ENCODE measurements around the gene NCEH1.

Gene NCEH1

DNA sequence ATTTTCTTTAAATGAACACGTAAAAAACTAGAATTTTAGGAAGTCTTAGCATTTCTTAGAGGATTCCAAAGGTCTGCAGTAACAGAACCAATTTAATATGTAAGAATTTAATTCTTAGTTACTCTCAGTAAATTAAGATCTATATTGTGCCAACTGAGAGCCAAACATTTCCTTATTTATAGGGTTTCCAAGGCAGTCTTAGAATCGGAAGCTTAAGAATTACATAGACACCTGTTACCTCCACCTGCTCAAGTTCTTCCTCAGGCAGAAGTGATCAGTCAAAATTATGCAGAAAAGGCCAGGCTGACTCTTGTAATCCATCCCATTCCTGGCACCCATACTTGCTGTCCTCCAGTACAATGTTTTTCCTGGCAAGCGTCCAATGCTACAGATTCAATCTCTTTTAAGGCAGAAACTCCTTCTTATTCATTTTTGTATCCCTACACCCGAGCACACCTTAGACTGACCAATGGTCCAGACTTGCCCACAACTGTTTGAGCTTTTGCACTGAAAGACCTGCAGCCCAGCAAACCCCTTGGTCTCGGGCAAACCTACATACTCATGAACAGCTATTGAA lies 64.3 kb downstream of the NCEH1 start:
- no peak for DNase-seq (ENCODE audit: low read depth)

GRCh38 chr3:172644258-172644657 lies 66.6 kb downstream of the NCEH1 start:
- no peak for DNase-seq (ENCODE audit: low read depth)

DNA sequence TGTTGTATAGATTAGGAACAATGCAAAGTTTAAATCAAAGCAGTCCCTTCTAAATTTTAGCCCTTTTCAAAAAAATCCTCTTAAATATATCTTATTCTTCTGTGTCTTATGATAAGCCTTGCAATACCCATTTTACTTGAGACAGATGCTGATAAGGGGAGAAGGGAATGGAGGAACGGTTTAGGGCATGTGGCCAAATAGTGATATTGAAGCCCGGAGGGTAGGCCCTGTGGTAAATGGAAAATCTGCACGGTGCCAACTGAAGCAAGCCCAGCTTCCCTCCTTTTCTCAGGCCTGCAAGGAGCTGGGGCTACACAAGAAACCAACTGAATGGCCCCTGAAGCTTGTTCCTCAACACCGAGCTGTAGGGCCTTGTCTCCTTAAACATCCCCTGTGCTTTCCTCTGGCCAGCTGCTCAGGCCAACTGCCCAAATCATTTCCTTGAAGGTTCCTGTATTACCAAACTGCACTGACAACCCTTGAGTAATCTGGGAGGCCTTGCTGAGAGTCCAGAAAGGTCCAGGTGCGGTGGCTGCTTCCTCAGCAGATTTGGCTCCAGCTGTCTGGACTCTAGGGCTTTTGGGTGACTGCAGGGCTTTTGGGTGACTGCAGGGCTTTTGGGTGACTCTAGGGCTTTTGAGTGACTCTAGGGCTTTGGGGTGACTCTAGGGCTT lies 67.2 kb downstream of the NCEH1 start:
- no peak for DNase-seq (ENCODE audit: low read depth)

DNA sequence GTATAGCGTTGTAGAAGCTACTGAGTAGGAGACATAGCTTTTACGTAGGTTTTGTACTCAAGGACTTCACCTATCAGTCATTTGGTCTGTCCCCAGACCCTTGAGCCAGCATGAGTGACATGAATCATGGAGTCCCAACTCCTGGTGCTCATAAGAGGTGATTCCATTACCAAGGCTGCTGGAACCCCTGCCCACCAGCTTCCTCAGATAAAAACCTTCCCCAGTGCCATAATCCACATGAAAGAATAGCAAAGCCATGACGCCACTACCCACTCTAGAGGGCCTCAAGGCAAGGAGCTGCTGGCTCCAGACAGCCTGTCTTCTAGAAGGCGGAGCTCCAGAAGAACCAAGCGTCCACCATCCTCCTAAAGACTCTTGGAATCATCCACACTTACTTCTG lies 69.6 kb downstream of the NCEH1 start:
- no peak for DNase-seq (ENCODE audit: low read depth)

GRCh38 chr3:172640751-172641150 lies 70.1 kb downstream of the NCEH1 start:
- no peak for DNase-seq (ENCODE audit: low read depth)

DNA sequence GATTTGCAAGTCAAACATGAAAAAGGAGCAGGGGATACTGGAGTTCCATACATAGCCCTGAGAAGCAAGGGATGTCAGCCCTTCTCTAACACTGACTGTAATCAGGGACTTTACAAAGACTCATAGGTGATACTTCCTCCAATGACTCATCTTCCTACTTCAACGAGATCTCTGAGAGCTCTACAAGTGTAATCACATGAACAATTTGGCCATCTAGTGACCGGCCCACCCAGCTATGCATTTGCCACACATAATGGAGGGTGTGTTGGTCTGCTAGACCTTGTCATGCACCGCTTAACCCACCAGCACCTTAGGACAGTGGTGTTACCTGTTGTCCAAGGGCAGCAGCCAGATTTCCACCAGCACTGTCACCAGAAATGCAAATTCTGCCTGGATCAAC lies 75.3 kb downstream of the NCEH1 start:
- DNase-seq (ENCODE audit: low read depth), result no peak

GRCh38 chr3:172634948-172635347 lies 75.9 kb downstream of the NCEH1 start:
- DNase-seq (ENCODE audit: low read depth), result no peak

DNA sequence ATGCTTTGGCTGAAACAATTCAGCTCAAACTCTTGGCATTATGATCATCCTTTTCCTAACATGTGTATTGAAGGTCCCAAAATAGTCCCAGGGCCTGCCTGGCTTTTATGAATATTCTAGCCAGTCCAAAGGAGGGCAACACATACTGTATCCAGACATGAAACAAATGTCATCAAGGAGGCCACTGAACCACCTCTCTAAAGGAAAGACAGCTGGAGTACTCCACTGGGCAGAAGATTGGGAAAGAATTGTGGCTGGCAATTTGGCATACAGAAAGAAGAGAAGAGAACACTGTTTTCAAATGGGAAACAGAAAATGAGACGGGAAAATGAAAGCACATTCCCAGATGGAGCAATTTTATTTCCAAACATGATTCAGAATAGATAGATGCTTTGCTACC lies 80.6 kb downstream of the NCEH1 start:
- no peak for DNase-seq (ENCODE audit: low read depth)

- DNase-seq (ENCODE audit: low read depth), result no peak
Measured at GRCh38 chr3:172629470-172629869, 81.4 kb downstream of the NCEH1 start.

DNA sequence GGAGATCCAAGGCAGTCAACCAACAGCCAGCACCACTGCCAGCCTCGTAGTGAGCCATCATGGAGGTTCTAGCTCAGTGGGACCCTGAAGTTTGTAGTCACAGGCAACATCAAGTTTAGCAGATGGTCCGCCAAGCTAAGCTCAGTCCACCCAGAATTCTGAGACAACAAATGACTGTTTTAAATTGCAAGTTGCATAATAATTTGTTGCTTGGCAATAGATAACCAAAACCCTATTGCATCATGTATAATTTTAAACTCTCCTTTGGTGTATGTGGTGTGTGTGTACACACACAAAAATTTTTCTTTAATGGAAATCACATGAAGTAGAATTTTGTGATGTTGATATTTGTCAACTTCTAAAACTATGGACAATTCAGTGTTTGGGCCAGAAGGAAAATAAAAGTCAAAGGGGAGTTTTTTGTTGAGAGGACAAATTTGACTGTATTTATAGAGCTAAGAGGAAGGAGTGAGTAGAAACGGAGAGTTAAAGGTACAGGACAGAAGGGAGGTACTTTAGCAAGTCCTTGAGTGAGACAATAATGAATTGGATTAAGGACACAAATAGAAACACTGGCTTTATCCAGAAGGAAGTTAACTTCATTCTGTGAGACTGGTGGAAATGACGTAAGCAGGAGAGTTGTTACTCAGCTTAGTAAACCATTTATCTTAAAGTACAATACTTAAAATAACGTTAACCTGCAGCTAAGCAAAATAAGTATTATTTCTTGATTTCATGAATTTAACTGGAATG lies 83.6 kb downstream of the NCEH1 start:
- DNase-seq (ENCODE audit: low read depth), result no peak

- DNase-seq (ENCODE audit: low read depth), result no peak
Measured at GRCh38 chr3:172626021-172626640, 84.7 kb downstream of the NCEH1 start.

DNA sequence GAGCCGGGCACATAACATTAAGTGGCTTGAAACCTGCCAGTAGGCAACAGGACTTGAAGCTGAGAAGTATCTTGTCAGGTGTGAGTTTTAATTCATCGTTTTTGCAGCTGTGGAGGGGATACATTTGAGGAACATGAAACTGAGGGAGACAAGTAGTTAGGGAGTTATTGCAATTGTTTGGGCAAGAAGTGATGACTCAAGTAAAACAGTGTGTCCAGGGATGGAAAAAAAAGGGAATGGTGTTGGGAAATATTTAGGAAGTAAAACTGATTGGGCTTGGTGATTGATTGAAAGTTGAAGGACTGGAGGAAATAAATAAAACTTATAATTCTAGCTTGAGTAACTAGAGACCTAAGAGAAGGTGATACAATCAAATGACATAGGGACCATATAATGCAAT lies 85.5 kb downstream of the NCEH1 start:
- DNase-seq (ENCODE audit: low read depth), result no peak

GRCh38 chr3:172624999-172625398 lies 85.9 kb downstream of the NCEH1 start:
- no peak for DNase-seq (ENCODE audit: low read depth)

- DNase-seq (ENCODE audit: low read depth), result no peak
Measured at GRCh38 chr3:172622916-172623700, 87.8 kb downstream of the NCEH1 start.

GRCh38 chr3:172622156-172622555 lies 88.7 kb downstream of the NCEH1 start:
- no peak for DNase-seq (ENCODE audit: low read depth)

GRCh38 chr3:172617976-172618375 lies 92.9 kb downstream of the NCEH1 start:
- DNase-seq (ENCODE audit: low read depth), result no peak

- DNase-seq (ENCODE audit: low read depth), result no peak
Measured at GRCh38 chr3:172617013-172617706, 93.7 kb downstream of the NCEH1 start.

DNA sequence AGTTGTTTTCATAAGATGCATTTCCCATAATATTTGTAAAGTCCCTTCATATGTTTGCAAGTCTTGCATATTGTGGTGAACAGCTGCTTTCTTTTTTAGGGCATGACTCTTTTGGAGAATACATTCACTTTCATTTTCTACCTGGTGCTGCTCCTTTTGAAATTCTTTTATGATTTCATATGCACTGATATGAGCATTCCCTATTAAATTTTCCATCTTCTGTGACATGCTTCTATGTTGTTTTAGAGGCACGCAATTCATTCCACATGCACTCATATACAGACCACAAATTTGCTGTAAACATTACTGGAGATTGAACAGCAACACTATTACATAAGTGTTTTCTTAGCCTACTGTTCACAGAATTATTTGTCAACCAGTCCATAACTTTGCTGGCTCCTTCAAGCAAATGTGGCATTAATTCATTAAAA lies 94.8 kb downstream of the NCEH1 start:
- DNase-seq (ENCODE audit: low read depth), result no peak

DNA sequence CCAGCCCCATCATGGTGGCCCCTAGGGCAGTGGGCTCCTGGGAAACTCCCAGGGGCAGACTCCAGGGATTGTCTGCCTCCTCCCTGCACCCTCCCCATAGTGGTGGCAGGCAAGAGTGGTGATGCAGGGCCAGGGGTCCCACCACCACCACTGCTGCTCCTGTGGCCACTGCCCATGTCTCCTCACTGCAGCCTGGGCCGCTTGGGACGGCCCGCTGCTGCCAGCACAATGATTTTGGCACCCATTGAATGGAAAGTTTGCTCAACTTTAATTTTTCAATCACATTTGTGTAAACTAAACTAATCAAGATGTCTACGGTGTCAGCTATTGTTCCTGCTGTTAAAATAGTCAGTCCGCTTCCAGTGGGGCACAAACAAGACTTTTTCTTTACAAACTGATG lies 95.6 kb downstream of the NCEH1 start:
- no peak for DNase-seq (ENCODE audit: low read depth)

DNA sequence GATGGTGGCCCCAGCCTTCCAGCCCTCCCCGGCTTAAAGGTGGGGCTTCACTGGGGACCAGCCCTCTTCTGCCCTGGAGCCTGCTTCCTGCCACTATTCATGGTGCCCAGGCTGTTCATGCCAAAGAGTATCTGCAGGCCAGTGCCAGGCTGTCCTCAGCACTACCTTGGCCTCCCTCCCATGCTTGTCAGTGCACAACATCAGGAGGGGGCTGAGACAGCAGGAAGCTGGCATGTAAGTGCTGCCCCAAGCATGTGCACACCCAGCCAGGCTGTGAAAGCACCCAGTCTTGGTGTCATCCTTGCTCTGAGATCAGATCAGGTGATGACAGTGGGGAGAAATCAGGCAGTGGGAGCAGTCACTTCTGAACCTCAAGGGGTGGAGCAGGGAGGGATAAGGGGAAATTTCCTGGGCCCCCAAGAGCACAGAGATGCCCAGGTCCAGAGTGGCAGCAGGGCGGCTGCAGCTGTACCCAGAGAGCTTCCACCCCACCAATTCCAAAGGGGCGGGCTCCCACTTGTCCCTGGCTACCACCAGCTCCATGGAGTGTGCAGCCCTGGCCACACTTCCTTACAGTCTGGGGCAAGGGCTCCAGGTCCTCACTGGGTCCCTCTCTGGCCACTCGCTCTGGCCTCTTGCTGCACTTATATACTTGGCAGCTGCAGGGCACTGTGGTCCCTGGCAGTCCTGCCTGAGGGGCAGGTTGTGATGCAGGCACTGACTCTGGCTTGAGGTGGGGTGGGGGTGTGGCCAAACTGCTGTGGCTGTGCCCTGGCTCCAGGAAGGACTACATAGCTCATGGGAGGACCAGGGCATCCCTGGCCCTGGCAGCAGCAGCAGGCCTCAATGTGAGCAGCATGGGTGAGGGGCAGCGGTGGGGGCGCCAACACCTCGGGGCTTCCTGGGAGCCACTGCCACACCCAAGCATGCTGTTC lies 96.3 kb downstream of the NCEH1 start:
- no peak for DNase-seq (ENCODE audit: low read depth)
